H9 (cell line): ENCODE measurements around the gene SLC4A1. TPM values are rescaled to one million over a fixed set of nuclear protein-coding genes. Genes with fewer than 3 reads are reported as not detected.
A peak's percentile ranks its signal among the peaks of the same experiment; 100 is the strongest.

Experiments
- DNase-seq: peaks from one replicate; pipeline ENCODE4 v3.0.0-alpha.2; 2017
- H2AFZ ChIP-seq: one replicate; pipeline ENCODE4 v1.6.1; 2013; ENCODE audit warnings: mild to moderate bottlenecking, low read length, control low read depth, moderate library complexity
- H2AK5ac ChIP-seq: 2 replicates; pipeline ENCODE4 v1.6.1; 2013; ENCODE audit warnings: low read length, control low read depth, mixed read lengths; ENCODE audit not compliant: insufficient read length
- H2BK120ac ChIP-seq: one replicate; pipeline ENCODE4 v1.6.1; 2013; ENCODE audit warnings: low read depth, mild to moderate bottlenecking, low read length, control low read depth, inconsistent platforms; ENCODE audit not compliant: poor library complexity, severe bottlenecking
- H2BK12ac ChIP-seq: 2 replicates; pipeline ENCODE4 v1.6.1; 2013; ENCODE audit warnings: low read length, control low read depth, mixed read lengths, low read depth; ENCODE audit not compliant: insufficient read length
- H2BK15ac ChIP-seq: 2 replicates; pipeline ENCODE4 v1.6.1; 2013; ENCODE audit warnings: low read depth, low read length, control low read depth
- H2BK20ac ChIP-seq: one replicate; pipeline ENCODE4 v1.6.1; 2013; ENCODE audit warnings: low read depth, mild to moderate bottlenecking, low read length, control low read depth, inconsistent platforms; ENCODE audit not compliant: poor library complexity, severe bottlenecking
- H2BK5ac ChIP-seq: 2 replicates; pipeline ENCODE4 v1.6.1; 2013; ENCODE audit warnings: low read length, control low read depth, mixed read lengths; ENCODE audit not compliant: insufficient read length
- H3K14ac ChIP-seq: 2 replicates; pipeline ENCODE4 v1.6.1; 2013; ENCODE audit warnings: low read length, control low read depth; ENCODE audit not compliant: insufficient read depth
- H3K18ac ChIP-seq: 2 replicates; pipeline ENCODE4 v1.6.1; 2013; ENCODE audit warnings: low read depth, mild to moderate bottlenecking, mixed read lengths, low read length, control low read depth; ENCODE audit not compliant: insufficient read length
- H3K23ac ChIP-seq: 2 replicates; pipeline ENCODE4 v1.6.1; 2013; ENCODE audit warnings: low read length, control low read depth, mixed read lengths, low read depth; ENCODE audit not compliant: insufficient read length
- H3K23me2 ChIP-seq: 2 replicates; pipeline ENCODE4 v1.6.1; 2013; ENCODE audit warnings: low read depth, mild to moderate bottlenecking, mixed read lengths, low read length, control low read depth; ENCODE audit not compliant: insufficient read length, poor library complexity, severe bottlenecking
- H3K27ac ChIP-seq: 2 replicates; pipeline ENCODE4 v1.5.1; 2013; ENCODE audit warnings: low read length, control low read depth, mixed read lengths, low read depth; ENCODE audit not compliant: insufficient read length
- H3K27me3 ChIP-seq: 2 replicates; pipeline ENCODE4 v1.6.1; 2013; ENCODE audit warnings: low read length, control low read depth, inconsistent platforms; ENCODE audit not compliant: insufficient read depth
- H3K4ac ChIP-seq: 2 replicates; pipeline ENCODE4 v1.6.1; 2013; ENCODE audit warnings: low read depth, mild to moderate bottlenecking, control low read depth, inconsistent platforms, low read length, moderate library complexity
- H3K4me1 ChIP-seq: 2 replicates; pipeline ENCODE4 v1.6.1; 2013; ENCODE audit warnings: low read length, control low read depth, inconsistent platforms; ENCODE audit not compliant: insufficient read depth
- H3K4me2 ChIP-seq: 2 replicates; pipeline ENCODE4 v1.6.1; 2013; ENCODE audit warnings: low read length, control low read depth, mixed read lengths; ENCODE audit not compliant: insufficient read length, insufficient read depth
- H3K56ac ChIP-seq: 2 replicates; pipeline ENCODE4 v1.6.1; 2013; ENCODE audit warnings: low read depth, mild to moderate bottlenecking, mixed read lengths, low read length, control low read depth; ENCODE audit not compliant: insufficient read length
- H3K79me1 ChIP-seq: 2 replicates; pipeline ENCODE4 v1.6.1; 2013; ENCODE audit warnings: low read depth, mild to moderate bottlenecking, moderate library complexity, low read length, control low read depth, inconsistent platforms; ENCODE audit not compliant: insufficient read depth, poor library complexity, severe bottlenecking
- H3K79me2 ChIP-seq: 2 replicates; pipeline ENCODE4 v1.6.1; 2013; ENCODE audit warnings: low read length, control low read depth, inconsistent platforms; ENCODE audit not compliant: insufficient read depth
- H3K9ac ChIP-seq: 2 replicates; pipeline ENCODE4 v1.6.1; 2013; ENCODE audit warnings: low read length, control low read depth, mixed read lengths; ENCODE audit not compliant: insufficient read length; ENCODE audit errors: extremely low read depth
- H3K9me3 ChIP-seq: one replicate; pipeline ENCODE4 v1.6.1; 2013; ENCODE audit warnings: low read depth, low read length, inconsistent platforms; ENCODE audit not compliant: control insufficient read depth
- H3T11ph ChIP-seq: one replicate; pipeline ENCODE4 v1.6.1; 2013; ENCODE audit warnings: mild to moderate bottlenecking, low read length, control low read depth, inconsistent platforms
- H4K20me1 ChIP-seq: one replicate; pipeline ENCODE4 v1.6.1; 2013; ENCODE audit not compliant: control insufficient read depth, insufficient read length, insufficient read depth
- H4K5ac ChIP-seq: 2 replicates; pipeline ENCODE4 v1.6.1; 2013; ENCODE audit warnings: low read depth, mild to moderate bottlenecking, mixed read lengths, low read length, control low read depth; ENCODE audit not compliant: insufficient read length
- H4K8ac ChIP-seq: replicated peaks from 2 replicates; pipeline ENCODE4 v1.6.1; 2013; ENCODE audit warnings: low read length, control low read depth, mixed read lengths, low read depth; ENCODE audit not compliant: insufficient read length
- H4K91ac ChIP-seq: 2 replicates; pipeline ENCODE4 v1.6.1; 2013; ENCODE audit warnings: low read depth, mild to moderate bottlenecking, moderate library complexity, mixed read lengths, low read length, control low read depth; ENCODE audit not compliant: insufficient read length
- H3K27ac Mint-ChIP-seq, 3 experiments: 2 replicates in 2 of 3; 3 replicates in 1 of 3; pipeline ENCODE4 v1.8.0; 2020 to 2021; ENCODE audit warnings: mixed read lengths in 3 of 3, mild to moderate bottlenecking in 1 of 3, moderate library complexity in 1 of 3
- H3K27me3 Mint-ChIP-seq: 2 replicates; pipeline ENCODE4 v1.8.0; 2021; ENCODE audit warnings: low read depth, mild to moderate bottlenecking, moderate library complexity, mixed read lengths
- H3K36me3 Mint-ChIP-seq, 3 experiments: 2 replicates in 2 of 3; 3 replicates in 1 of 3; pipeline ENCODE4 v1.8.0; 2020 to 2021; ENCODE audit warnings: low read depth in 3 of 3, mixed read lengths in 3 of 3; ENCODE audit not compliant: insufficient read depth in 1 of 3
- H3K4me1 Mint-ChIP-seq, 2 experiments: 2 replicates each; pipeline ENCODE4 v1.8.0; 2020; ENCODE audit warnings: mixed read lengths in 2 of 2
- H3K4me3 Mint-ChIP-seq, 2 experiments: 2 replicates in 1 of 2; 3 replicates in 1 of 2; pipeline ENCODE4 v1.8.0; 2020 to 2021; ENCODE audit warnings: mild to moderate bottlenecking in 2 of 2, mixed read lengths in 2 of 2, moderate library complexity in 1 of 2
- H3K9me3 Mint-ChIP-seq, 2 experiments: 2 replicates in 1 of 2; 3 replicates in 1 of 2; pipeline ENCODE4 v1.8.0; 2020; ENCODE audit warnings: mild to moderate bottlenecking in 2 of 2, mixed read lengths in 2 of 2, moderate library complexity in 1 of 2
- CTCF ChIP-seq: fragments of 200-600 bp; sonication (generic); conservative IDR thresholded peaks from 3 replicates; pipeline ENCODE4 v1.8.0; 2021; ENCODE audit warnings: antibody characterized with exemption, mild to moderate bottlenecking
- WGBS: extraction: QIAGEN DNeasy Blood & Tissue Kit; methylation state at CpG from one replicate; pipeline ENCODE4 v1.1.7; 2013; ENCODE audit warnings: missing lambda C conversion rate, low lambda C conversion rate, mixed read lengths; ENCODE audit not compliant: insufficient read length; ENCODE audit errors: extremely low coverage; 5-methylcytosine and 5-hydroxymethylcytosine counted together
- total RNA-seq: library from RNA; stranded (reverse); gene quantifications from 2 replicates; pipeline ENCODE4 v1.2.1, GENCODE V29; 2021

The SLC4A1 gene
- total RNA-seq, 1 experiment from 2014 or later, result not detected

DNA sequence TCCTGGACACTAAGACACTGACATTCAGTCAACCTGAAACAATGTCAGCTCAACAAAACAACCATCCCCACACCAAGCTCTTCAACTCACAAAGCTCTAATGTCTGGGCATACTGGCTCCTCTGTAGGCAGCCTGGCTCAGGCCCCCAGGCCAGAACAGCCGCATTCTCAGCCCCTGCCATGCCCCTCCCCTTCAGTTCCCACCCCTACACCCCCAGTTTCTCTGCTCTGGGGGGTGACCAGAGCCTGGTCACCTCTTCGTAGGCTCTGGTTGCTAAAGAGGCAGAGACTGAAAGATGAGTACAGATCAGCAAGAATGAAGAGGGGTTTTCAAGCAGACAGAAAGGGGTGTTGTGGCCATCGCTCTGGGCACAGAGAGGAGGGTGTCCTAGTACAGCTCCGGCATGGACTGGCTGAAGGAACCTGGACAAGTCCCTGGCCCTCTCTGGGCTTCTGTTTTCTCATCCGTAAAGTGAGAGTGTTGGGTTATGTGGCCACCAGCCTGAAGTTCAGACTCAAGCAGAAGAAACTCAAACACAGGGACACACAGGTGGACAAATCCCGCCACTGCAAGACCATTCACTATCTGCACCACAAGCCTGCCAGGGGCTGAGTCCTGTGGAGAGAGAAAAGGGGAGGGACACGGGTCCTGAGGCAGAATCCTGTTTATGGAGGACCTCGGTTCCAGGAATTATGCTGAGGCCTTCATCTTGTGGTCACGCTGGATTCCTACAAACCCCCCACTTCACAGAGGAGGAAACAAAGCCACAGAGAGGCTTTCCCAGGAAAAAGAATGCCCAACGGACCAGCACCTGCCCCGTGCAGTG lies 987 bp upstream of the SLC4A1 start:
- WGBS, result no CpG with 5 or more reads among the region's 11 CpGs

More for the DNA sequence above, 987 bp upstream of the SLC4A1 start:
- Histone ChIP-seq H3K4me2 (no peak overlapping the region), H2BK12ac (no peak overlapping the region), H3T11ph (no peak overlapping the region), H3K18ac (no peak overlapping the region), H3K4me1 (peaks cover 2% of the 10 kb centered on the region; the same call in 1 of the 2 replicates), H3K79me2 (no peaks in the 10 kb centered on the region), H2BK20ac (no peak overlapping the region), H2BK120ac (no peak overlapping the region), H2AK5ac (no peak overlapping the region), H3K56ac (no peak overlapping the region), H3K27me3 (no peaks in the 10 kb centered on the region), H2BK15ac (no peak overlapping the region), H3K14ac (no peak overlapping the region), H3K9me3 (no peaks in the 10 kb centered on the region), H4K8ac (no peak overlapping the region), H3K23me2 (no peaks in the 10 kb centered on the region), H2BK5ac (no peak overlapping the region), H3K27ac (no peak overlapping the region), H2AFZ (no peak overlapping the region), H4K91ac (no peak overlapping the region), H3K79me1 (no peaks in the 10 kb centered on the region), H3K9ac (no peak overlapping the region), H3K23ac (no peak overlapping the region), H3K4ac (no peak overlapping the region), H4K5ac (no peak overlapping the region), H4K20me1 (no peaks in the 10 kb centered on the region)
- TF ChIP-seq CTCF, result no peak
- H3K4me1 Mint-ChIP-seq, result peaks cover 16 to 22% of the 10 kb centered on the region in 2 experiments
- H3K9me3 Mint-ChIP-seq, result no peaks in the 10 kb centered on the region
- H3K4me3 Mint-ChIP-seq, result no peak overlapping the region
- H3K27me3 Mint-ChIP-seq, result peaks cover 7% of the 10 kb centered on the region
- no peak for DNase-seq
- no peaks in the 10 kb centered on the region; a peak in 1 of 7 replicates for H3K36me3 Mint-ChIP-seq
- peak overlapping the region in 2 of 3 experiments; percentile 62 to 78; a peak in 1 of 7 replicates for H3K27ac Mint-ChIP-seq
